ENCODE measurements around the gene CWC27.

Gene CWC27

GRCh38 chr5:65065001-65065511 lies 296.3 kb downstream of the CWC27 start:
- H3K27ac ChIP-seq (ENCODE audit: extremely low read depth, low read depth, low read length), result no peak overlapping the region
- H3K36me3 ChIP-seq (ENCODE audit: control insufficient read depth in 2 of 2, insufficient read depth in 1 of 2, low read length in 2 of 2), result no peaks in the 10 kb centered on the region
- H3K4me3 ChIP-seq (ENCODE audit: low read depth, low read length), result no peak overlapping the region
- ChIA-PET CTCF (interaction anchor here (1.4 kb wide), 1 partner anchor 35 kb away, joined by 5 read pairs; no protein-coding TSS in a partner anchor), POLR2A (no interaction called here)
- TF ChIP-seq REST (tag by site-specific recombination; IDR thresholded peaks at IDR 0.05) (no peak), ZBTB10 (tag by site-specific recombination; IDR thresholded peaks at IDR 0.05) (no peak), ZNF610 (tag by site-specific recombination; IDR thresholded peaks at IDR 0.05; ENCODE audit: borderline replicate concordance) (no peak), ZNF184 (tag by site-specific recombination; IDR thresholded peaks at IDR 0.05) (no peak), ZNF488 (tag by site-specific recombination; IDR thresholded peaks at IDR 0.05) (no peak), ZNF692 (tag by site-specific recombination; IDR thresholded peaks at IDR 0.05) (no peak), GLIS1 (tag by site-specific recombination; IDR thresholded peaks at IDR 0.05) (no peak), ZXDB (tag by site-specific recombination; IDR thresholded peaks at IDR 0.05) (no peak), ZNF169 (tag by site-specific recombination; IDR thresholded peaks at IDR 0.05) (no peak), ZNF175 (tag by site-specific recombination; IDR thresholded peaks at IDR 0.05) (no peak)
- peaks cover 20% of the 10 kb centered on the region for H3K4me1 ChIP-seq (ENCODE audit: control insufficient read depth, insufficient read depth, low read length)
- no peaks in the 10 kb centered on the region for H3K9me3 ChIP-seq (ENCODE audit: control insufficient read depth, insufficient read depth, low read depth, low read length)

GRCh38 chr5:65066387-65067146 lies 297.8 kb downstream of the CWC27 start:
- ChIA-PET POLR2A (no interaction called here), CTCF (no interaction called here)
- peaks cover 20% of the 10 kb centered on the region for H3K4me1 ChIP-seq (ENCODE audit: control insufficient read depth, insufficient read depth, low read length)
- H3K27ac ChIP-seq (ENCODE audit: extremely low read depth, low read depth, low read length), result peak overlapping the region; percentile 34; the same call in 1 of the 2 replicates
- no peaks in the 10 kb centered on the region for H3K36me3 ChIP-seq (ENCODE audit: control insufficient read depth in 2 of 2, insufficient read depth in 1 of 2, low read length in 2 of 2)
- no peaks in the 10 kb centered on the region for H3K9me3 ChIP-seq (ENCODE audit: control insufficient read depth, insufficient read depth, low read depth, low read length)
- no peak overlapping the region for H3K4me3 ChIP-seq (ENCODE audit: low read depth, low read length)
- TF ChIP-seq BCL6B (tag by site-specific recombination; IDR thresholded peaks at IDR 0.05) (peak; percentile 66; the same call in 1 of the 2 replicates), ZFHX2 (tag by site-specific recombination; conservative IDR thresholded peaks at IDR 0.05) (peak; percentile 43; the same call in 1 of the 2 replicates), REST (tag by site-specific recombination; IDR thresholded peaks at IDR 0.05) (no peak), ZSCAN30 (tag by site-specific recombination; IDR thresholded peaks at IDR 0.05) (no peak), PRDM6 (tag by site-specific recombination; IDR thresholded peaks at IDR 0.05) (0 out of 2 replicates have a peak, but pooled peaks have one; percentile 35), ZNF335 (tag by site-specific recombination; conservative IDR thresholded peaks at IDR 0.05) (peak; percentile 60; the same call in 1 of the 2 replicates), ZNF114 (tag by site-specific recombination; IDR thresholded peaks at IDR 0.05) (no peak)
